CD4-positive, alpha-beta T cell (primary cell): Measurements from ENCODE around the gene DGKI. TPM values are rescaled to one million over a fixed set of nuclear protein-coding genes. Genes with fewer than 3 reads are reported as not detected.

Experiments
- ATAC-seq: fragments of 200-7000 bp; cut with Tn5 transposase; one replicate; pipeline ENCODE4 v1.10.0; 2022; ENCODE audit warnings: mild to moderate bottlenecking; ENCODE audit not compliant: poor library complexity
- CTCF ChIA-PET: fragments of 350-600 bp; sonication (Branson Sonifier 250); formaldehyde crosslinking; loops from one replicate; lab custom pipeline; 2021; ENCODE audit warnings: antibody characterized with exemption, inconsistent platforms; lab: Charles Lee
- POLR2A ChIA-PET: fragments of 350-600 bp; sonication (Branson Sonifier 250); formaldehyde crosslinking; loops from one replicate; lab custom pipeline; 2021; ENCODE audit warnings: antibody characterized with exemption, inconsistent platforms; lab: Charles Lee
- DNase-seq, 14 experiments: peaks; one replicate each; pipeline ENCODE4 v3.0.0-alpha.2; 2013 to 2020; ENCODE audit warnings: mixed read lengths in 2 of 14
- H3K27ac ChIP-seq, 2 donors: one replicate each; pipeline versions ENCODE4 v1.5.1 to v1.7.0; 2013; ENCODE audit warnings: low read length in 2 of 2, low read depth in 1 of 2, mild to moderate bottlenecking in 1 of 2
- H3K27me3 ChIP-seq, 2 experiments: 1 replicate in 1 of 2; 2 replicates in 1 of 2; pipeline versions ENCODE4 v1.6.1 to v1.7.0; 2013; ENCODE audit warnings: low read length in 2 of 2, control low read depth in 1 of 2, mild to moderate bottlenecking in 1 of 2, moderate library complexity in 1 of 2; ENCODE audit not compliant: insufficient read depth in 2 of 2, control insufficient read depth in 1 of 2
- H3K36me3 ChIP-seq: one replicate; pipeline ENCODE4 v1.6.1; 2013; ENCODE audit warnings: low read length, control low read depth; ENCODE audit not compliant: insufficient read depth
- H3K4me1 ChIP-seq: one replicate; pipeline ENCODE4 v1.6.1; 2013; ENCODE audit warnings: low read length, control low read depth; ENCODE audit not compliant: insufficient read depth
- H3K4me3 ChIP-seq: one replicate; pipeline ENCODE4 v1.5.1; 2013; ENCODE audit warnings: mild to moderate bottlenecking, low read length, moderate library complexity
- H3K9me3 ChIP-seq, 2 experiments: 1 replicate in 1 of 2; 2 replicates in 1 of 2; pipeline versions ENCODE4 v1.6.1 to v1.7.0; 2013; ENCODE audit warnings: low read length in 2 of 2, mild to moderate bottlenecking in 2 of 2, control low read depth in 1 of 2, moderate library complexity in 1 of 2; ENCODE audit not compliant: control insufficient read depth in 1 of 2, insufficient read depth in 1 of 2
- H3K27ac Mint-ChIP-seq: one replicate; pipeline ENCODE4 v1.8.0; 2020; ENCODE audit warnings: mixed read lengths
- H3K27me3 Mint-ChIP-seq: one replicate; pipeline ENCODE4 v1.8.0; 2021; ENCODE audit warnings: mixed read lengths
- H3K36me3 Mint-ChIP-seq: one replicate; pipeline ENCODE4 v1.8.0; 2021; ENCODE audit warnings: low read depth, mixed read lengths
- H3K4me1 Mint-ChIP-seq: one replicate; pipeline ENCODE4 v1.8.0; 2021; ENCODE audit warnings: low read depth, mixed read lengths
- H3K4me3 Mint-ChIP-seq: one replicate; pipeline ENCODE4 v1.8.0; 2020; ENCODE audit warnings: mild to moderate bottlenecking, mixed read lengths
- H3K9me3 Mint-ChIP-seq: one replicate; pipeline ENCODE4 v1.8.0; 2020; ENCODE audit warnings: mixed read lengths
- CTCF ChIP-seq: fragments of 200-600 bp; IDR thresholded peaks from one replicate; pipeline ENCODE4 v1.8.0; 2022; ENCODE audit warnings: antibody characterized with exemption, mild to moderate bottlenecking
- intact Hi-C, 2 experiments: fragments of 100-400 bp; cut with DNase I in 1 of 2; cut with micrococcal nuclease in 1 of 2; formaldehyde crosslinking; loops; one replicate each; pipeline versions ENCODE4 v1.15.1 to v1.9.0; 2023 to 2025; cut with DNase I, micrococcal nuclease
- total RNA-seq, 174 experiments: library from RNA in 2 of 174; stranded (reverse) in 2 of 174; gene quantifications; one replicate each; pipeline ENCODE4 v1.2.3 and lab custom pipeline; 2021 to 2026

The DGKI gene
- total RNA-seq, 2 experiments from 2014 or later, result not detected

GRCh38 chr7:137402536-137403352 lies 444.0 kb downstream of the DGKI start:
- no peaks in the 10 kb centered on the region for H3K36me3 ChIP-seq
- intact Hi-C loops, result no loop called here
- H3K27ac Mint-ChIP-seq, result no peak overlapping the region
- no peak overlapping the region for H3K4me3 Mint-ChIP-seq
- no peak for TF ChIP-seq CTCF
- no peaks in the 10 kb centered on the region for H3K4me1 Mint-ChIP-seq
- no peak overlapping the region for H3K4me3 ChIP-seq
- ATAC-seq (no peak), DNase-seq (no peak)
- CTCF ChIA-PET, result no interaction called here
- H3K27me3 Mint-ChIP-seq, result no peaks in the 10 kb centered on the region
- POLR2A ChIA-PET, result no interaction called here
- no peaks in the 10 kb centered on the region for H3K36me3 Mint-ChIP-seq
- H3K4me1 ChIP-seq, result no peaks in the 10 kb centered on the region
- H3K27ac ChIP-seq, result no peak overlapping the region
- H3K27me3 ChIP-seq, result no peaks in the 10 kb centered on the region
- no peaks in the 10 kb centered on the region for H3K9me3 Mint-ChIP-seq
- H3K9me3 ChIP-seq, result no peaks in the 10 kb centered on the region

DNA sequence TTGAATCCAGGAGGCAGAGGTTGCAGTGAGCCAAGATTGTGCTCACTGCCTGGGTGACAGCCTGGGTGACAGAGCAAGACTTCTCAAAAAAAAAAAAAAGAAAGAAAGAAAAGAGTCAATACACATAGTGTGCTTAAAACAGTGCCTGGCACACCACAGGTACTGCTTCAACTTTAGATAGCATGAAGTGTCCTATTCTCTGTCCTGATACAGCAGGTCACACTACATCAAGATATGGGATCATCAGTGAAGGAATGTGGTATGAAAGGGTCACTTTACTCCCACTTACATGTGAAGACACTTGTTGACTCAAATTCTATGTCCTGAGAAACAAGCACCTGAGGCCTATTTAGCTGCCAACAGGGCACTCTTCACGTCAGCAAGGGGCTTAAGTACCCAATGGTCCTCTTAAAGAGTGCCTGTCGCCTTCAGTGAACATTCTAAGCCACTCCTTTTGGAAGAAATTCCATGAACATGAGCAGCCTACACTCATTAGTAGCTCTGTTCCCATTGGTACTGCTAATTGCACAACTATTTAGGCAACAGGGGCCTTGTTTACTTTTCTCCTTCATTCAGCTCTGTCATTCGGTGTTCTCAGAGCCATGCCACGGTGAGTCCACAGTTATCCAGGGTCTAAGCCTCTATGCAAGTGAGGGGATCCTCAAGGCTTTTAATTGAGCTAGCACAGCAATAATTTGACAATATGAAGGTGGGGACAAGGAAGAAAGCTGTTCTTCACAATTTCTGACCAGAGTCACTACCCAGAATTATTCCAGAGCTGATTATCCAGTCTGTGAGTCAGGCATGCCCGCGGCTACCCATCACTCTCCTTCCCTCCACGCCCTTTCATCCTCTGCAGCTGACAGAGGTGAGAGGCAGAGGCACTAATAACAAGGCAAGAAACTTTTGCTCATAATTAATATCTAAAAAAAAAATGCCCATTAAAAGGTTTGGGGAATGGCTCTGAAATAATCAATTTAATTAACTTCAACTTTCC lies 446.6 kb downstream of the DGKI start:
- TF ChIP-seq CTCF, result no peak
- Histone ChIP-seq H3K36me3 (no peaks in the 10 kb centered on the region), H3K27ac (no peak overlapping the region), H3K4me3 (no peak overlapping the region), H3K27me3 (no peaks in the 10 kb centered on the region), H3K9me3 (peaks cover 0 to 11% of the 10 kb centered on the region in 2 experiments), H3K4me1 (no peaks in the 10 kb centered on the region)
- CTCF ChIA-PET, result no interaction called here
- H3K27ac Mint-ChIP-seq, result no peak overlapping the region
- intact Hi-C loops, result no loop called here
- H3K4me3 Mint-ChIP-seq, result no peak overlapping the region
- H3K9me3 Mint-ChIP-seq, result no peaks in the 10 kb centered on the region
- POLR2A ChIA-PET, result no interaction called here
- no peak for ATAC-seq
- H3K27me3 Mint-ChIP-seq, result no peaks in the 10 kb centered on the region
- no peak for DNase-seq
- H3K36me3 Mint-ChIP-seq, result no peaks in the 10 kb centered on the region
- H3K4me1 Mint-ChIP-seq, result no peaks in the 10 kb centered on the region

DNA sequence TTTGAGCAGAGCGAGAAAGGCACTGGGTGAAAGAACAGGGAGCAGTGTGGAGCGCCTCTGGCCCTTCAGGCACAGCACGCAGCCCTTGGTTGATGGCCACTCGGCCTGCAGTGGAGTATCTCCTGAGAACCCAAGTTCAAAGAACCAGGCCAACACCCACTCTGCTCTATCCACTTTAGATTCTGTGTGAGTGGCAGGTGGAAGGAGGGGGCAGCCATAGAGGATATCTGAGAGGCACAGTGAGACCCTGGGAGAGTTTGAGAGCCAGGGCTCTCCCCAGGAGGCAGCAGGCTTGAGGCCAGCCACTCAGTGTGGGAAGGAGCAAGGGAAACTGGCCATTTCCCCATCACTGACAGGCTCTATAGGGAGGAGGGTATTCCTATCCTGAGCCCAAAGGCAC lies 450.7 kb downstream of the DGKI start:
- H3K27me3 Mint-ChIP-seq, result no peaks in the 10 kb centered on the region
- no peaks in the 10 kb centered on the region for H3K27me3 ChIP-seq
- ChIA-PET POLR2A (no interaction called here), CTCF (no interaction called here)
- DNase-seq (no peak), ATAC-seq (no peak)
- H3K4me1 ChIP-seq, result no peaks in the 10 kb centered on the region
- intact Hi-C loops, result no loop called here
- H3K27ac Mint-ChIP-seq, result no peak overlapping the region
- no peak overlapping the region for H3K27ac ChIP-seq
- no peak overlapping the region for H3K4me3 ChIP-seq
- no peaks in the 10 kb centered on the region for H3K36me3 ChIP-seq
- no peaks in the 10 kb centered on the region for H3K36me3 Mint-ChIP-seq
- no peak overlapping the region for H3K4me3 Mint-ChIP-seq
- H3K4me1 Mint-ChIP-seq, result no peaks in the 10 kb centered on the region
- peaks cover 3% of the 10 kb centered on the region for H3K9me3 Mint-ChIP-seq
- peaks cover 0 to 12% of the 10 kb centered on the region in 2 experiments for H3K9me3 ChIP-seq
- TF ChIP-seq CTCF, result no peak
